ENCODE data around the gene KCNJ15.

Gene KCNJ15

GRCh38 chr21:38268864-38269575 is 12.2 kb downstream of the KCNJ15 start:
- peaks cover 12% of the 10 kb centered on the region for H3K4me1 ChIP-seq (ENCODE audit: control insufficient read depth, insufficient read depth, low read length)
- no peaks in the 10 kb centered on the region for H3K9me3 ChIP-seq (ENCODE audit: control insufficient read depth, insufficient read depth, low read depth, low read length)
- no peaks in the 10 kb centered on the region for H3K36me3 ChIP-seq (ENCODE audit: control insufficient read depth, insufficient read depth, low read length)
- H3K27ac ChIP-seq (ENCODE audit: low read depth, low read length): no peak overlapping the region
- no peak overlapping the region for H3K9ac ChIP-seq (ENCODE audit: low read length)
- H3K27me3 ChIP-seq (ENCODE audit: control insufficient read depth, insufficient read depth, low read length): no peaks in the 10 kb centered on the region; the same call in 1 of the 2 replicates
- no peak overlapping the region for H3K4me3 ChIP-seq (ENCODE audit: low read depth, low read length)

DNA sequence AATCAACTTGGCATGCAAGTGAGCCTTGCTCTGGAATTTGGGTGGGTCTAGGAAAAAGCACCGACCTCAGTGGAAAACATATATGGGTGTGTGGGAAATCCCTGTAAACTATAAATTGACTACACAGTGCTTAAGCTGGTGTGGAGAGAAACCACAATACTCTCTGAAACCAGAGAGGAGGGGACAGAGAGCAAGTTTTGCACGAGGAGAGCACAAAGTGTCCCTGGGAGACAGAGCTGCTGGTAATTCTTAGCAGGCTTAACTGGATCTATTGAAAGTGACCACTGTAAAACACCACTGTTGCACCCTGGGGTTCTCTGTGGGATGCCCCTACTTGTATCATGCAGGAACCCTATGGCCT is 12.8 kb downstream of the KCNJ15 start:
- peaks cover 12% of the 10 kb centered on the region for H3K4me1 ChIP-seq (ENCODE audit: control insufficient read depth, insufficient read depth, low read length)
- H3K9me3 ChIP-seq (ENCODE audit: control insufficient read depth, insufficient read depth, low read depth, low read length): no peaks in the 10 kb centered on the region
- no peak overlapping the region for H3K27ac ChIP-seq (ENCODE audit: low read depth, low read length)
- H3K9ac ChIP-seq (ENCODE audit: low read length): no peak overlapping the region
- H3K4me3 ChIP-seq (ENCODE audit: low read depth, low read length): no peak overlapping the region
- no peaks in the 10 kb centered on the region; the same call in 1 of the 2 replicates for H3K27me3 ChIP-seq (ENCODE audit: control insufficient read depth, insufficient read depth, low read length)
- H3K36me3 ChIP-seq (ENCODE audit: control insufficient read depth, insufficient read depth, low read length): no peaks in the 10 kb centered on the region

DNA sequence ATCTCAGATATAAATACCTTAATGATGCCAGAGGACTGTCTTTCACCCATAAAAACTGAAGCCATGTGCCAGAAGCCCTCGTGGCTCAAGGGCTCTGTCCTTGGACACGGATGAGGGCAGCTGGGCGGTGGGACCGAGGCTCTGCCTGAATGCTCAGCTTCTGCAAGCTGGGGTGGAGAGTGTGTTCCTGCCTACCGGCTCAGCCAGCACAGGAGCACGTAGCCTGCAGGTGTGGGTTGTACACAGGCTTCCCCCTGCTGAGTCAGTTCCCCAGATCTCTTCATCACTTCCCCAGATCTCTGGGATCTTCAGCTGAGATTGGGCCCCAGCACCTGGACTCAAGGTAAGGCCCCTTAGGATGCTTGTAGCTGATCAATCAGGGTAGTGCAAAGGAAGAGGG is 15.4 kb downstream of the KCNJ15 start:
- Histone ChIP-seq H3K9me3 (ENCODE audit: control insufficient read depth, insufficient read depth, low read depth, low read length) (no peaks in the 10 kb centered on the region), H3K27me3 (ENCODE audit: control insufficient read depth, insufficient read depth, low read length) (no peaks in the 10 kb centered on the region), H3K4me1 (ENCODE audit: control insufficient read depth, insufficient read depth, low read length) (peaks cover 12% of the 10 kb centered on the region), H3K9ac (ENCODE audit: low read length) (no peak overlapping the region), H3K36me3 (ENCODE audit: control insufficient read depth, insufficient read depth, low read length) (no peaks in the 10 kb centered on the region), H3K4me3 (ENCODE audit: low read depth, low read length) (no peak overlapping the region), H3K27ac (ENCODE audit: low read depth, low read length) (no peak overlapping the region)

DNA sequence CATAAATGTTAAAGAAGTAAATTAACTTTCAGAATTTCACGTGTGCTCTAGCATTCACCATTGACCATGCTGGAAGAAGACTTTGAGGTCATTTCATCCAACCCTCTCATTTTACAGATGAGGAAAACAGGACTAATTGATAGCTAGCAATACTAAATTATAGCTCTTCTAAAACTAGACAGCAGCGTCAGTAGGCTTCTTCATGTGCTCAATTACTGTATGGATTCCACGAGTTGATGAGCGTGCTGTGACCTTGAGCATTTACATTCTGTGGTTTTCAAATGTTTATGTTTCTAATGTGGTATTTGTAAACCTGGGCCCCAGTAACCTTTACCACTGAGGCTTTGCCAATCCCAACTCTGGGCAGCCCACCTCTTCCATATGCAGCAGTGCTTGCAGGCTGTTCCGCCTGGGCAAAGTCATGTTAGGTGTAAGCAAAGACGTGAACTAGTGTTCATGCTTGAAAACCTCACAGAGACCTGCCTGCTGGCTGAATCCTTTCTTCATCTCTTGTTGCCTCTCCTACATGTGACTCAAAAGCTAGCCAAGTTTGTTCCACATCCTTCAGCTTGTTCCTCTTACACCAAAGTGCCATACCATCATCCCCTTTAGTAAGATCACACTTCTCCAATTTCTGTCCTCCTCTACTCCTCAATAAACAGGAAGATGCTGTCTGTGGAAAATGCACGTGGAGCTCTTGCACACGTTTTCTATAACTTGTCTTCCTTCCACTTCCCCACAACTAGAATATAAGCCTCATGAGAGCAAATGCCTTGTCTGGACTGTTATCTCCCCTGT is 17.2 kb downstream of the KCNJ15 start:
- no peak overlapping the region for H3K27ac ChIP-seq (ENCODE audit: low read depth, low read length)
- H3K9me3 ChIP-seq (ENCODE audit: control insufficient read depth, insufficient read depth, low read depth, low read length): no peaks in the 10 kb centered on the region
- peaks cover 8% of the 10 kb centered on the region for H3K4me1 ChIP-seq (ENCODE audit: control insufficient read depth, insufficient read depth, low read length)
- no peak overlapping the region for H3K9ac ChIP-seq (ENCODE audit: low read length)
- no peaks in the 10 kb centered on the region for H3K27me3 ChIP-seq (ENCODE audit: control insufficient read depth, insufficient read depth, low read length)
- no peak overlapping the region for H3K4me3 ChIP-seq (ENCODE audit: low read depth, low read length)
- no peaks in the 10 kb centered on the region for H3K36me3 ChIP-seq (ENCODE audit: control insufficient read depth, insufficient read depth, low read length)

DNA sequence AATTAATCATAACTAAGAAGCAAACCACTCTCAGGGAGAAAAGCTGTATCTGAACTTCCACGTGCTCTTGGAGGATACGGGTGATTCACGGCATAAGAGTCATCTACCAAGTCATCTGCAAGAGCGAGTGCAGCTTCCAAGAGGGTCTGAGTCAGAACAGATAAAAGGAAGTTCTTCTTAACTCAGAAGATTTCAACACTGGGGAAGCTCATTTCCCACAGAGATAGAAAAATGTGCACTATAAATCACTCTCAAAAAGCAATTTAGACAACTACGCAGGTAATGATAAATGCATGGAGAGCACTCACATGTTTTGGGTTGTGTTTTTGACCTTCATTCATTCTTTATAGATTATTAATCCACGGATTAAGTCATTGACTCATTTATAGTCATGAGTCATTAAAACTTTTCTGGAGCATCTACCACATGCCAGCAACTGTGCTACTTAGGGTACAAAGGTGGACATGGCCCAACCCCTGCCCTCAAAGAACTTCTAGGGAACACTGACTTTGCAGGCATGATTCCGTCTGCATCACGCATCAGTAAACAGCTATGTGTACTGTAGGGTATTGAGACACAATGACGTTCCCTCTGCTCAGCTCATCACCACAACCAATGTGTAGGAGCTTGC is 20.8 kb downstream of the KCNJ15 start:
- no peaks in the 10 kb centered on the region for H3K9me3 ChIP-seq (ENCODE audit: control insufficient read depth, insufficient read depth, low read depth, low read length)
- H3K27ac ChIP-seq (ENCODE audit: low read depth, low read length): no peak overlapping the region
- H3K9ac ChIP-seq (ENCODE audit: low read length): no peak overlapping the region
- H3K4me1 ChIP-seq (ENCODE audit: control insufficient read depth, insufficient read depth, low read length): no peaks in the 10 kb centered on the region; the same call in 1 of the 2 replicates
- H3K4me3 ChIP-seq (ENCODE audit: low read depth, low read length): no peak overlapping the region
- no peaks in the 10 kb centered on the region for H3K36me3 ChIP-seq (ENCODE audit: control insufficient read depth, insufficient read depth, low read length)
- H3K27me3 ChIP-seq (ENCODE audit: control insufficient read depth, insufficient read depth, low read length): peaks cover 2% of the 10 kb centered on the region; the same call in 1 of the 2 replicates

DNA sequence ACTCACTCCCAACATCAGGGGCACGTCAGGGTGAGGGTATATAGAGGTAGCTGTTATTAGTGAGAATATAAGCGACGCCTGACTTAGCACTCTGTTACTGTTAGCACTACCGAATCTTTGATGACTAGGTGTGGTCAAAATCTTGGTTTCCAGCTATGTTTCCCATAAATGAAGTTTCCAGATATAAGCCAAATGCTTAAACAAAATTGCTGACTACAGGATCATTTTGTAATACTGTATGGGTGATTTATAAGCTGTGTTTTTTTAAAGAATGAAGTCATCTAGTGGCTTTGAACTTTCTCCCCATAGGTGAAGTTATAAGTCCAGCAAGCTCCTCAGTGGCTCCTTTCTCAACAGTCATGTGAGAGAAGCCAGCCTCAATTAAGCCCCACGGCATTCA is 23.7 kb downstream of the KCNJ15 start:
- H3K4me3 ChIP-seq (ENCODE audit: low read depth, low read length): no peak overlapping the region
- no peak overlapping the region for H3K9ac ChIP-seq (ENCODE audit: low read length)
- H3K4me1 ChIP-seq (ENCODE audit: control insufficient read depth, insufficient read depth, low read length): no peaks in the 10 kb centered on the region; the same call in 1 of the 2 replicates
- H3K27ac ChIP-seq (ENCODE audit: low read depth, low read length): no peak overlapping the region
- no peaks in the 10 kb centered on the region for H3K9me3 ChIP-seq (ENCODE audit: control insufficient read depth, insufficient read depth, low read depth, low read length)
- H3K27me3 ChIP-seq (ENCODE audit: control insufficient read depth, insufficient read depth, low read length): peaks cover 4% of the 10 kb centered on the region; the same call in 1 of the 2 replicates
- no peaks in the 10 kb centered on the region for H3K36me3 ChIP-seq (ENCODE audit: control insufficient read depth, insufficient read depth, low read length)

DNA sequence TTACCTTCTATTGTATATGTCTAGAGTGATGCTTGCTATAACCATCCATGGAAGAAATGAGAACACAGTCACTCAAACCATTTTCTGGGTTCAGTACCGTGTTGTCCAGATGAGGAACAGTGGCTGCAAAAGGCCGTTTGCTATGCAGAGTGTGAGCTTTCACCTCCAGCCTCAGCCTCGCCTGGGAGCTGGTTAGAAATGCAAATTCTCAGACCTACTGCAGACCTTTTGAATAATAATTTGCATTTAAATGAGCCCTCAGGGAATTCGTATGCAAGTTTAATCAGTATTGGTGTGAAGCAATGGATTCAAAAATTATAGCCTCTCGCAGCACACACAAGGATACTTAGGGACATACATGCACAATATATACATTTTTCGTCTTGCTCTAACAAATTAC is 24.1 kb downstream of the KCNJ15 start:
- H3K9ac ChIP-seq (ENCODE audit: low read length): no peak overlapping the region
- H3K27ac ChIP-seq (ENCODE audit: low read depth, low read length): no peak overlapping the region
- H3K36me3 ChIP-seq (ENCODE audit: control insufficient read depth, insufficient read depth, low read length): no peaks in the 10 kb centered on the region
- peaks cover 4% of the 10 kb centered on the region; the same call in 1 of the 2 replicates for H3K27me3 ChIP-seq (ENCODE audit: control insufficient read depth, insufficient read depth, low read length)
- H3K4me1 ChIP-seq (ENCODE audit: control insufficient read depth, insufficient read depth, low read length): no peaks in the 10 kb centered on the region; the same call in 1 of the 2 replicates
- H3K4me3 ChIP-seq (ENCODE audit: low read depth, low read length): no peak overlapping the region
- H3K9me3 ChIP-seq (ENCODE audit: control insufficient read depth, insufficient read depth, low read depth, low read length): no peaks in the 10 kb centered on the region

DNA sequence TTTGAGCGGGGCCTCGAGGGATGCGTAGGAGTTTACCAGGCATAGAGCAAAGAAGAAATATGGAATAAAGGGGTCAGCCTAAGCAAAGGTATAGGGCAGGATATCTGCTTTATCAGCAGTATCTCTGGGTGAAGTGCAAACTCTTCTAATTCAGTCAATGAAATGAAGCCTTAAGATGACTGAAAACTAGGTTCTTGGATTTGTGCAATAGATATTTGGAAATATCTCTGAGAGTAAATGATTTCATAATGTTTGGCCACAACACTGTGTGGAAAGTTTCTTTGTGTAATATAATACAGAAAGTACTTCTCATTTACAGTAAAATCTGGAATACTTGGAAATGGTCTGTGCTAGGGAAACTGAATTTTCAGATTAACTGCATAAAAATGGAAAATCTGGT is 26.1 kb downstream of the KCNJ15 start:
- H3K9ac ChIP-seq (ENCODE audit: low read length): no peak overlapping the region
- H3K36me3 ChIP-seq (ENCODE audit: control insufficient read depth, insufficient read depth, low read length): no peaks in the 10 kb centered on the region

DNA sequence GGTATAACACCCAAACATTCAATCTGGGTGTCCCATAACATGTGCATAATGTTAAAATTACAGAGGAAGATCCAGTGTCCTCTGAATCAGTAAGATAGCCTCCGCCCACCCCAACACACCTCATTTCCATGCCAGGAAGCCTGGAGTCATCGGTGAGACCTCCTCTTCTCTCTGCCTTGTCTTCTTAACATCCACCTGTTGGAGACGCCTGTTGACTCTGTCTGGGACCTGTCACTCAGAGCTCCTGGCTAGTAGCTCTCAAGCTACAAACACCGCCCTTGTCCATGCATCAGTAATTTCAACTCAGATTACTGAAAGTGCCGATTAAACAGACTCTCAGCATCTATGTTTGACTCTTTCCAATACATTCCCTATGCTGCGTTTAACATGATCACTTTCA is 27.4 kb downstream of the KCNJ15 start:
- H3K9me3 ChIP-seq (ENCODE audit: control insufficient read depth, insufficient read depth, low read depth, low read length): no peaks in the 10 kb centered on the region
- no peaks in the 10 kb centered on the region for H3K36me3 ChIP-seq (ENCODE audit: control insufficient read depth, insufficient read depth, low read length)
- H3K4me1 ChIP-seq (ENCODE audit: control insufficient read depth, insufficient read depth, low read length): no peaks in the 10 kb centered on the region; the same call in 1 of the 2 replicates
- no peak overlapping the region for H3K9ac ChIP-seq (ENCODE audit: low read length)
- no peak overlapping the region for H3K4me3 ChIP-seq (ENCODE audit: low read depth, low read length)
- no peak overlapping the region for H3K27ac ChIP-seq (ENCODE audit: low read depth, low read length)
- H3K27me3 ChIP-seq (ENCODE audit: control insufficient read depth, insufficient read depth, low read length): peaks cover 4% of the 10 kb centered on the region; the same call in 1 of the 2 replicates

More for the DNA sequence above, 26.1 kb downstream of the KCNJ15 start:
- Histone ChIP-seq H3K27me3 (ENCODE audit: control insufficient read depth, insufficient read depth, low read length) (peaks cover 4% of the 10 kb centered on the region; the same call in 1 of the 2 replicates), H3K27ac (ENCODE audit: low read depth, low read length) (no peak overlapping the region), H3K4me3 (ENCODE audit: low read depth, low read length) (no peak overlapping the region), H3K9me3 (ENCODE audit: control insufficient read depth, insufficient read depth, low read depth, low read length) (no peaks in the 10 kb centered on the region), H3K4me1 (ENCODE audit: control insufficient read depth, insufficient read depth, low read length) (no peaks in the 10 kb centered on the region; the same call in 1 of the 2 replicates)

- no peak overlapping the region for H3K27ac ChIP-seq (ENCODE audit: low read depth, low read length)
- no peaks in the 10 kb centered on the region for H3K9me3 ChIP-seq (ENCODE audit: control insufficient read depth, insufficient read depth, low read depth, low read length)
- no peak overlapping the region for H3K4me3 ChIP-seq (ENCODE audit: low read depth, low read length)
- H3K9ac ChIP-seq (ENCODE audit: low read length): no peak overlapping the region
- H3K27me3 ChIP-seq (ENCODE audit: control insufficient read depth, insufficient read depth, low read length): peaks cover 4% of the 10 kb centered on the region; the same call in 1 of the 2 replicates
- H3K4me1 ChIP-seq (ENCODE audit: control insufficient read depth, insufficient read depth, low read length): 0 out of 2 replicates have a peak, but pooled peaks cover 5% of the 10 kb centered on the region
- no peaks in the 10 kb centered on the region for H3K36me3 ChIP-seq (ENCODE audit: control insufficient read depth, insufficient read depth, low read length)
Measured at GRCh38 chr21:38286739-38287471, 30.1 kb downstream of the KCNJ15 start.

Data from HUES6 (cell line).